H9 (cell line): Measurements from ENCODE around the gene HOXA9. TPM values are rescaled to one million over a fixed set of nuclear protein-coding genes. Genes with fewer than 3 reads are reported as not detected.

Source experiments
- DNase-seq: peaks from one replicate; pipeline ENCODE4 v3.0.0-alpha.2; 2017
- H2AFZ ChIP-seq: one replicate; pipeline ENCODE4 v1.6.1; 2013; ENCODE audit warnings: mild to moderate bottlenecking, low read length, control low read depth, moderate library complexity
- H2AK5ac ChIP-seq: 2 replicates; pipeline ENCODE4 v1.6.1; 2013; ENCODE audit warnings: low read length, control low read depth, mixed read lengths; ENCODE audit not compliant: insufficient read length
- H2BK120ac ChIP-seq: one replicate; pipeline ENCODE4 v1.6.1; 2013; ENCODE audit warnings: low read depth, mild to moderate bottlenecking, low read length, control low read depth, inconsistent platforms; ENCODE audit not compliant: poor library complexity, severe bottlenecking
- H2BK12ac ChIP-seq: 2 replicates; pipeline ENCODE4 v1.6.1; 2013; ENCODE audit warnings: low read length, control low read depth, mixed read lengths, low read depth; ENCODE audit not compliant: insufficient read length
- H2BK15ac ChIP-seq: 2 replicates; pipeline ENCODE4 v1.6.1; 2013; ENCODE audit warnings: low read depth, low read length, control low read depth
- H2BK20ac ChIP-seq: one replicate; pipeline ENCODE4 v1.6.1; 2013; ENCODE audit warnings: low read depth, mild to moderate bottlenecking, low read length, control low read depth, inconsistent platforms; ENCODE audit not compliant: poor library complexity, severe bottlenecking
- H2BK5ac ChIP-seq: 2 replicates; pipeline ENCODE4 v1.6.1; 2013; ENCODE audit warnings: low read length, control low read depth, mixed read lengths; ENCODE audit not compliant: insufficient read length
- H3K14ac ChIP-seq: 2 replicates; pipeline ENCODE4 v1.6.1; 2013; ENCODE audit warnings: low read length, control low read depth; ENCODE audit not compliant: insufficient read depth
- H3K18ac ChIP-seq: 2 replicates; pipeline ENCODE4 v1.6.1; 2013; ENCODE audit warnings: low read depth, mild to moderate bottlenecking, mixed read lengths, low read length, control low read depth; ENCODE audit not compliant: insufficient read length
- H3K23ac ChIP-seq: 2 replicates; pipeline ENCODE4 v1.6.1; 2013; ENCODE audit warnings: low read length, control low read depth, mixed read lengths, low read depth; ENCODE audit not compliant: insufficient read length
- H3K23me2 ChIP-seq: 2 replicates; pipeline ENCODE4 v1.6.1; 2013; ENCODE audit warnings: low read depth, mild to moderate bottlenecking, mixed read lengths, low read length, control low read depth; ENCODE audit not compliant: insufficient read length, poor library complexity, severe bottlenecking
- H3K27ac ChIP-seq: 2 replicates; pipeline ENCODE4 v1.5.1; 2013; ENCODE audit warnings: low read length, control low read depth, mixed read lengths, low read depth; ENCODE audit not compliant: insufficient read length
- H3K27me3 ChIP-seq: 2 replicates; pipeline ENCODE4 v1.6.1; 2013; ENCODE audit warnings: low read length, control low read depth, inconsistent platforms; ENCODE audit not compliant: insufficient read depth
- H3K4ac ChIP-seq: 2 replicates; pipeline ENCODE4 v1.6.1; 2013; ENCODE audit warnings: low read depth, mild to moderate bottlenecking, control low read depth, inconsistent platforms, low read length, moderate library complexity
- H3K4me1 ChIP-seq: 2 replicates; pipeline ENCODE4 v1.6.1; 2013; ENCODE audit warnings: low read length, control low read depth, inconsistent platforms; ENCODE audit not compliant: insufficient read depth
- H3K4me2 ChIP-seq: 2 replicates; pipeline ENCODE4 v1.6.1; 2013; ENCODE audit warnings: low read length, control low read depth, mixed read lengths; ENCODE audit not compliant: insufficient read length, insufficient read depth
- H3K56ac ChIP-seq: 2 replicates; pipeline ENCODE4 v1.6.1; 2013; ENCODE audit warnings: low read depth, mild to moderate bottlenecking, mixed read lengths, low read length, control low read depth; ENCODE audit not compliant: insufficient read length
- H3K79me1 ChIP-seq: 2 replicates; pipeline ENCODE4 v1.6.1; 2013; ENCODE audit warnings: low read depth, mild to moderate bottlenecking, moderate library complexity, low read length, control low read depth, inconsistent platforms; ENCODE audit not compliant: insufficient read depth, poor library complexity, severe bottlenecking
- H3K79me2 ChIP-seq: 2 replicates; pipeline ENCODE4 v1.6.1; 2013; ENCODE audit warnings: low read length, control low read depth, inconsistent platforms; ENCODE audit not compliant: insufficient read depth
- H3K9ac ChIP-seq: 2 replicates; pipeline ENCODE4 v1.6.1; 2013; ENCODE audit warnings: low read length, control low read depth, mixed read lengths; ENCODE audit not compliant: insufficient read length; ENCODE audit errors: extremely low read depth
- H3K9me3 ChIP-seq: one replicate; pipeline ENCODE4 v1.6.1; 2013; ENCODE audit warnings: low read depth, low read length, inconsistent platforms; ENCODE audit not compliant: control insufficient read depth
- H3T11ph ChIP-seq: one replicate; pipeline ENCODE4 v1.6.1; 2013; ENCODE audit warnings: mild to moderate bottlenecking, low read length, control low read depth, inconsistent platforms
- H4K20me1 ChIP-seq: one replicate; pipeline ENCODE4 v1.6.1; 2013; ENCODE audit not compliant: control insufficient read depth, insufficient read length, insufficient read depth
- H4K5ac ChIP-seq: 2 replicates; pipeline ENCODE4 v1.6.1; 2013; ENCODE audit warnings: low read depth, mild to moderate bottlenecking, mixed read lengths, low read length, control low read depth; ENCODE audit not compliant: insufficient read length
- H4K8ac ChIP-seq: replicated peaks from 2 replicates; pipeline ENCODE4 v1.6.1; 2013; ENCODE audit warnings: low read length, control low read depth, mixed read lengths, low read depth; ENCODE audit not compliant: insufficient read length
- H4K91ac ChIP-seq: 2 replicates; pipeline ENCODE4 v1.6.1; 2013; ENCODE audit warnings: low read depth, mild to moderate bottlenecking, moderate library complexity, mixed read lengths, low read length, control low read depth; ENCODE audit not compliant: insufficient read length
- H3K27ac Mint-ChIP-seq, 3 experiments: 2 replicates in 2 of 3; 3 replicates in 1 of 3; pipeline ENCODE4 v1.8.0; 2020 to 2021; ENCODE audit warnings: mixed read lengths in 3 of 3, mild to moderate bottlenecking in 1 of 3, moderate library complexity in 1 of 3
- H3K27me3 Mint-ChIP-seq: 2 replicates; pipeline ENCODE4 v1.8.0; 2021; ENCODE audit warnings: low read depth, mild to moderate bottlenecking, moderate library complexity, mixed read lengths
- H3K36me3 Mint-ChIP-seq, 3 experiments: 2 replicates in 2 of 3; 3 replicates in 1 of 3; pipeline ENCODE4 v1.8.0; 2020 to 2021; ENCODE audit warnings: low read depth in 3 of 3, mixed read lengths in 3 of 3; ENCODE audit not compliant: insufficient read depth in 1 of 3
- H3K4me1 Mint-ChIP-seq, 2 experiments: 2 replicates each; pipeline ENCODE4 v1.8.0; 2020; ENCODE audit warnings: mixed read lengths in 2 of 2
- H3K4me3 Mint-ChIP-seq, 2 experiments: 2 replicates in 1 of 2; 3 replicates in 1 of 2; pipeline ENCODE4 v1.8.0; 2020 to 2021; ENCODE audit warnings: mild to moderate bottlenecking in 2 of 2, mixed read lengths in 2 of 2, moderate library complexity in 1 of 2
- H3K9me3 Mint-ChIP-seq, 2 experiments: 2 replicates in 1 of 2; 3 replicates in 1 of 2; pipeline ENCODE4 v1.8.0; 2020; ENCODE audit warnings: mild to moderate bottlenecking in 2 of 2, mixed read lengths in 2 of 2, moderate library complexity in 1 of 2
- WGBS: extraction: QIAGEN DNeasy Blood & Tissue Kit; methylation state at CpG from one replicate; pipeline ENCODE4 v1.1.7; 2013; ENCODE audit warnings: missing lambda C conversion rate, low lambda C conversion rate, mixed read lengths; ENCODE audit not compliant: insufficient read length; ENCODE audit errors: extremely low coverage; 5-methylcytosine and 5-hydroxymethylcytosine counted together
- total RNA-seq: library from RNA; stranded (reverse); gene quantifications from 2 replicates; pipeline ENCODE4 v1.2.1, GENCODE V29; 2021
- TF ChIP-seq, protein P1 (sequence below): fragments of 200-600 bp; sonication (generic); conservative IDR thresholded peaks from 3 replicates; pipeline ENCODE4 v1.8.0; 2021; ENCODE audit warnings: antibody characterized with exemption, mild to moderate bottlenecking

Gene HOXA9
- total RNA-seq, 1 experiment from 2014 or later = not detected

DNA sequence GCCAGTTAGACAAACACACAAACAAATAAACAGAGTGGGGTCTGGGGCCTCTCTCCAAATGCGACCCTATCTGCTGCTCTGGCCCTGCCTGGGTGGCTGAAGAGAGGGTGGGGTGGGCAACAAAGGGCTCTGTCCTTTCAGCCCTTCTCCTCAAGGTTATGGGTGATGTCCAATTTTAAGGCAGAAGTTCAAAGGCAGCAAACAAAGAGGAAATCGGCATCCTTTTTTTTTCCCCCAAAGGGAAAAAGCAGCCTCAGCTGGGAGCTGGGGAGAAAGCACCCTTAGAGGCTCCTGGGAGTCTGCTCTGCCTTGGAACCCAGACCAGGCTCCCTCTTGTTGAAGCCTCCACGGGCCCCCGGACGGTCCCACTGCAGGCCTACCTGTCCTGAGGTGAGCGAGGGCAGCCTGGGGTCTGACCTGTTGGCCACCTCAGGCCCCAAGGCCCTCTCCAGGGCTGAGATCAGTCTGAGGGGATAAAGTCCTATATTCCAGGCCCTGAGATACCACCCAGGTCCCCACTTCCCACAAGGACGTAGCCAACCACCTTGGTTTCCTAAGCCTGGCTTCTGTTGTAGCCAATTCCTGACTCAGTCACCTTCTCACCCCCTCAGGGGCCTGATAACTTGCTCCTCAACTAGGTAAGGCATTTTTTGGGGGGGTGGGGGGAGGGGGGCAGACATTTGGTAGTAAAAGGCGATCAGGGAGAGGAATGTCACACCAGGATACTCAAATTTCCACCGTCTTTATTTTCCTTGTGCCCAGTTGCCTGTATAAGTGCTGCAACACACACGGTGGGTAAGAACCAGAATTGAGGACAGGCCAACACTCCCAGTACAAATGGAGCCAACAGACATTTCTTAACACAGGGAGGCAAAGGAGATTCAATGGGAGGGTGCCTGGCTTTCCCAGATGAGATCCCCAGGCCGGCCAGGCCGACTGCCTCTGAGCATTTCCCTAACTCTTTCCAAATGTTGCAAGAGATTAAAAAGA, 15.4 kb upstream of the HOXA9 start:
- Histone ChIP-seq H2AK5ac (no peak overlapping the region), H3K4ac (no peak overlapping the region), H4K8ac (no peak overlapping the region), H2BK120ac (no peak overlapping the region), H3K27ac (no peak overlapping the region), H3K56ac (no peak overlapping the region), H3K18ac (no peak overlapping the region), H4K20me1 (no peaks in the 10 kb centered on the region), H3K79me2 (no peaks in the 10 kb centered on the region), H3K23me2 (no peaks in the 10 kb centered on the region), H4K5ac (no peak overlapping the region), H2BK20ac (no peak overlapping the region), H3K4me2 (no peak overlapping the region), H3K23ac (no peak overlapping the region), H2BK12ac (no peak overlapping the region), H2BK15ac (no peak overlapping the region), H3K14ac (no peak overlapping the region), H2BK5ac (no peak overlapping the region), H4K91ac (no peak overlapping the region), H3K9ac (no peak overlapping the region), H3K79me1 (no peaks in the 10 kb centered on the region), H3K4me1 (no peaks in the 10 kb centered on the region), H3K27me3 (peaks cover 97% of the 10 kb centered on the region), H3T11ph (no peak overlapping the region), H3K9me3 (no peaks in the 10 kb centered on the region), H2AFZ (no peak overlapping the region)
- DNase-seq = peak; percentile 24
- TF ChIP-seq, protein P1, sequence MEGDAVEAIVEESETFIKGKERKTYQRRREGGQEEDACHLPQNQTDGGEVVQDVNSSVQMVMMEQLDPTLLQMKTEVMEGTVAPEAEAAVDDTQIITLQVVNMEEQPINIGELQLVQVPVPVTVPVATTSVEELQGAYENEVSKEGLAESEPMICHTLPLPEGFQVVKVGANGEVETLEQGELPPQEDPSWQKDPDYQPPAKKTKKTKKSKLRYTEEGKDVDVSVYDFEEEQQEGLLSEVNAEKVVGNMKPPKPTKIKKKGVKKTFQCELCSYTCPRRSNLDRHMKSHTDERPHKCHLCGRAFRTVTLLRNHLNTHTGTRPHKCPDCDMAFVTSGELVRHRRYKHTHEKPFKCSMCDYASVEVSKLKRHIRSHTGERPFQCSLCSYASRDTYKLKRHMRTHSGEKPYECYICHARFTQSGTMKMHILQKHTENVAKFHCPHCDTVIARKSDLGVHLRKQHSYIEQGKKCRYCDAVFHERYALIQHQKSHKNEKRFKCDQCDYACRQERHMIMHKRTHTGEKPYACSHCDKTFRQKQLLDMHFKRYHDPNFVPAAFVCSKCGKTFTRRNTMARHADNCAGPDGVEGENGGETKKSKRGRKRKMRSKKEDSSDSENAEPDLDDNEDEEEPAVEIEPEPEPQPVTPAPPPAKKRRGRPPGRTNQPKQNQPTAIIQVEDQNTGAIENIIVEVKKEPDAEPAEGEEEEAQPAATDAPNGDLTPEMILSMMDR = no peak
- no peak overlapping the region for H3K27ac Mint-ChIP-seq
- peaks cover 100% of the 10 kb centered on the region for H3K27me3 Mint-ChIP-seq
- peak overlapping the region in 1 of 2 experiments; percentile 45; a peak in 1 of 5 replicates for H3K4me3 Mint-ChIP-seq
- WGBS = no CpG with 5 or more reads among the region's 12 CpGs
- H3K4me1 Mint-ChIP-seq = peaks cover 7 to 26% of the 10 kb centered on the region in 2 experiments
- H3K9me3 Mint-ChIP-seq = peaks cover 2 to 15% of the 10 kb centered on the region in 2 experiments; a peak in 1 of 5 replicates
- H3K36me3 Mint-ChIP-seq = no peaks in the 10 kb centered on the region; a peak in 3 of 7 replicates
